ENCODE results near the gene ARHGAP6. TPM values are rescaled to one million over a fixed set of nuclear protein-coding genes. Genes with fewer than 3 reads are reported as not detected.

The ARHGAP6 gene
- total and polyA plus RNA-seq, 11 donors = 2.1 to 6.6 (median 2.5) TPM

DNA sequence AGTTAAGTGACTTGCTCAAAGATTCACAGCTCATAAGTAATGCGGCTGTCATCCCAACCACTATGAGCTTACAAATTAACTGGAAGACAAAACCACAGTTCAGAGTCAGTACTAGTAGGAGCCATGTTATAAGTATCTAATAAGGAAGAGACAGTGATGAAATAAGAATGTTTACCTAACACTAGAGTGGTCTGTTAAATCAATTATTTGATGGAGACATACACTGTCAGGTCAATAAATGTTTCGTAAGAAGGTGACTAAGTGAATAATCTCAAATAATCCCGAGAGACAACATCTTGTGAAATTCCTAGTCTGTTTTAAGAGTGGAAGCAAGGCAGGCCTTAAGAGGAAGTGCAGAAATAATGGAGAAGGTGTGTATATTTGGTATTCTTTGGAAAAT lies 398.3 kb downstream of the ARHGAP6 start:
- Histone ChIP-seq H3K36me3 (no peaks in the 10 kb centered on the region), H3K4me1 (peaks cover 0 to 13% (median 0%) of the 10 kb centered on the region in 12 donors), H3K27ac (peak overlapping the region in 2 of 12 donors; percentile 54 to 68), H3K9me3 (no peaks in the 10 kb centered on the region), H3K27me3 (no peaks in the 10 kb centered on the region), H3K4me3 (no peak overlapping the region)
- intact Hi-C loops (cut with DNase I) = no loop called here
- WGBS, 4 donors = 72 to 78% (median 77%) methylated on average over 3 of the region's 3 CpGs
- no peak for DNase-seq
- ATAC-seq = peak in 1 of 4 donors; percentile 16
- TF ChIP-seq POLR2A (IDR thresholded peaks at IDR 0.05) (no peak), CTCF (IDR thresholded peaks at IDR 0.05) (no peak)

DNA sequence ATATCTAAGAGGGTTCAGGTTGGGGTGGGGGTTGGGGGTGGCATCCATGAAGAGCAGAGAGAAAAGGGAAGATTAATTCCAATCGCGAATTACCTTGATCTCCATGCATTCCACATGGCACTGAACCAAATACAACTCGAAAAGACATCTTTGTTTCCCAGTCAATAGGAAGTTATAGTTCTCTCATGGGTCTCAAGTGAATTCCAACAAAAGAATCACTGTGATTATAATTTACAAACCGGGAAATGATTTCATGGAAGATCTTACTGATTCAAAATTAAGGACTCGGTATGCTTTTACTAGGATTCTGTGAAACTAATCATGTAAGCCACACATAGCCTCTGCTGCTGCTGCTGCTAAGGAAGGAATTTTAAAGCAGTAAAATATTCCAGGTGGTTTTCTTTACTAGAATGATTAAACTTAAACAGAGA lies 399.1 kb downstream of the ARHGAP6 start:
- ATAC-seq = peak in 1 of 4 donors; percentile 22
- WGBS, 4 donors = 40 to 49% (median 42%) methylated on average over 5 of the region's 5 CpGs

GRCh38 chrX:11265352-11265751 lies 400.4 kb downstream of the ARHGAP6 start:
- peak overlapping the region in 8 of 12 donors; percentile 3 to 52 (median 17) for H3K27ac ChIP-seq
- H3K4me1 ChIP-seq = peaks cover 0 to 13% (median 0%) of the 10 kb centered on the region in 12 donors
- no peaks in the 10 kb centered on the region for H3K9me3 ChIP-seq
- H3K27me3 ChIP-seq = no peaks in the 10 kb centered on the region
- 32 to 63% (median 58%) methylated on average over 3 of the region's 3 CpGs for WGBS, 4 donors
- no peak for TF ChIP-seq CTCF (IDR thresholded peaks at IDR 0.05)
- TF ChIP-seq POLR2A (IDR thresholded peaks at IDR 0.05) = no peak
- DNase-seq = no peak
- no peaks in the 10 kb centered on the region for H3K36me3 ChIP-seq
- H3K4me3 ChIP-seq = peak overlapping the region in 7 of 12 donors; percentile 4 to 47 (median 30)
- intact Hi-C loops (cut with DNase I) = no loop called here
- ATAC-seq = no peak

More for the DNA sequence above, 399.1 kb downstream of the ARHGAP6 start:
- H3K4me3 ChIP-seq = peak overlapping the region in 2 of 12 donors; percentile 13 to 30
- H3K9me3 ChIP-seq = no peaks in the 10 kb centered on the region
- H3K4me1 ChIP-seq = peaks cover 0 to 13% (median 0%) of the 10 kb centered on the region in 12 donors
- DNase-seq = no peak
- no peak for TF ChIP-seq CTCF (IDR thresholded peaks at IDR 0.05)
- no peak for TF ChIP-seq POLR2A (IDR thresholded peaks at IDR 0.05)
- H3K27ac ChIP-seq = peak overlapping the region in 6 of 12 donors; percentile 0 to 68 (median 38)
- intact Hi-C loops (cut with DNase I) = no loop called here
- no peaks in the 10 kb centered on the region for H3K36me3 ChIP-seq
- H3K27me3 ChIP-seq = no peaks in the 10 kb centered on the region

DNA sequence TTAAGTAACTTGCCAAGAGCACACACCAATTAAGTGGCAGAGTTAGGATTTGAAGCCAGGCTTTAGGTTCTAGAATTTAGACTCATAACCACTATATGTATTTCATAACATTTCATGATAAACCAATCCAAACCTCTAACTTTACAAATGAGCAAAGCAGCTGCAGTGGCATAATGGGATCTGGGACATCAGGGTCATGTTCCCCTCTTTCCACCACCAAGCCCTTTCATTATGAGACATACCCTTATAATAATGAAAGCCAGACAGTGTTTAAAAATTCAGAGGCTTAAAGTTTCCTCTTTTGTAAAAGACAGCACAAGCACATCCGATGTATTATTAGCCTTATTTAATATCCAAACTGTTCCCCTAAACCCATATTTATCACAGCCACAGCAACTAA lies 400.8 kb downstream of the ARHGAP6 start:
- 28 to 72% (median 57%) methylated on average over 1 of the region's 1 CpG for WGBS, 4 donors
- no peak for DNase-seq
- peaks cover 0 to 13% (median 0%) of the 10 kb centered on the region in 12 donors for H3K4me1 ChIP-seq
- peak overlapping the region in 4 of 12 donors; percentile 7 to 52 (median 44) for H3K27ac ChIP-seq
- H3K9me3 ChIP-seq = no peaks in the 10 kb centered on the region
- intact Hi-C loops (cut with DNase I) = no loop called here
- no peaks in the 10 kb centered on the region for H3K27me3 ChIP-seq
- no peak for ATAC-seq
- peak overlapping the region in 5 of 12 donors; percentile 27 to 47 (median 32) for H3K4me3 ChIP-seq
- TF ChIP-seq POLR2A (IDR thresholded peaks at IDR 0.05) = no peak
- no peak for TF ChIP-seq CTCF (IDR thresholded peaks at IDR 0.05)
- H3K36me3 ChIP-seq = no peaks in the 10 kb centered on the region

Measured in heart left ventricle (tissue), 16 donors.